ENCODE measurements around the gene DNAJB7. TPM values are rescaled to one million over a fixed set of nuclear protein-coding genes. Genes with fewer than 3 reads are reported as not detected.

DNAJB7 gene
- total RNA-seq, 1 donor from 2014 or later, result not detected

DNA sequence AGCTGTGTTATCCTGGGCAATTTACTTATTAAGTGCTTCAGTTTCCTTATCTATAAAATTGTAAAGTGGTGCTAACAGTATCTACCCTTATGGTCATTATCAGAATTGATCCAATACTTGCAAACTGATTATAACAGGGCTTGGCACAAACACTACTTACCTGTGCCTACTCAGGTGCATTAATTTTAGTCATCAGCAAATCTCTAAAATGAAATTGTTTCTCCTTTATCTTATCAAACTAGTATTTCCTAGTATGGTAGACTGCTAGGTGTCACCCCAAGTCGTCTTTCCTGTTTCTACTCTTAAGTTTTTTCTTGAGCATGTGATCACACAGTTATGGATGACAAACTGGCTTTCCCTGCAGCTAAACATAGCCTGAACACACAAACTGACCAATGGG is 38.5 kb downstream of the DNAJB7 start:
- H3K27ac Mint-ChIP-seq, result no peak overlapping the region

DNA sequence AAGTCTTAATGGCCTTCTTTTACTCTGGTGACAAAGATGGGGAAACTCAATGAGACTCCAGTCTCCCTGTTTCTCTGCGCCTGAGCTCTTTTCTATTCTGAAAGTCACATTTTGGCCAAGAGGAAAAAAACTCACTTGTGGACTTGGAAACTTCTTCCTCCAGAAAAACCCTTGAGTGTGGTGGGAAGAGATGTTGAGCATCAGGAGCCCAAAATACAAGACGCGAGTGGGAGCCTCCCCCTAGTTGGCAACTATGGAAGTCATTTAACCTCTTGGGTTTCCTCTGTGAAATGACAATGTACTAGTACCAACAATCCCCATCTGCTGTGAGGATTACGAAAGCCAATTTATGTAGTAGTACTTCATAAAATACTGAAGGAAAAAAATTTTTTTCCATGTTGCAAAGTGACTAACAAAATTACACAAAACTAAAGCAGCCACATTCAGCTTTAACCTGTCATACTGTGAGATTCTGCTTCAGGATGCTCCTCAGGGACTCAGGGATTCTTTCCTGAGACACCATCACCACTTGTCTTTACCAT is 42.2 kb downstream of the DNAJB7 start:
- Histone ChIP-seq H3K4me3 (peak overlapping the region; percentile 73), H3K27ac (peak overlapping the region; percentile 13), H4K20me1 (ENCODE audit: low read depth) (no peaks in the 10 kb centered on the region), H3K4me1 (peaks cover 8% of the 10 kb centered on the region), H3K9me3 (ENCODE audit: low read depth) (no peaks in the 10 kb centered on the region), H3K79me2 (ENCODE audit: low read depth) (peaks cover 42% of the 10 kb centered on the region), H2AFZ (replicated peaks) (peak overlapping the region; percentile 82), H3K9ac (no peak overlapping the region), H3K36me3 (peaks cover 5% of the 10 kb centered on the region), H3F3A (ENCODE audit: low read depth) (peaks cover 41% of the 10 kb centered on the region), H3K4me2 (peak overlapping the region; percentile 78), H3K27me3 (no peaks in the 10 kb centered on the region)
- Mint-ChIP-seq H3K27me3 (ENCODE audit: insufficient read depth, low read depth) (no peaks in the 10 kb centered on the region), H3K36me3 (peaks cover 13% of the 10 kb centered on the region), H3K4me1 (peaks cover 27% of the 10 kb centered on the region), H3K9me3 (no peaks in the 10 kb centered on the region), H3K4me3 (peak overlapping the region; percentile 97), H3K27ac (no peak overlapping the region)
- DNase-seq (ENCODE audit: low spot score), result peak; percentile 21
- TF ChIP-seq EZH2phosphoT487 (IDR thresholded peaks at IDR 0.05) (no peak), EZH2 (IDR thresholded peaks at IDR 0.05) (no peak)
- TF ChIP-seq, protein P1, sequence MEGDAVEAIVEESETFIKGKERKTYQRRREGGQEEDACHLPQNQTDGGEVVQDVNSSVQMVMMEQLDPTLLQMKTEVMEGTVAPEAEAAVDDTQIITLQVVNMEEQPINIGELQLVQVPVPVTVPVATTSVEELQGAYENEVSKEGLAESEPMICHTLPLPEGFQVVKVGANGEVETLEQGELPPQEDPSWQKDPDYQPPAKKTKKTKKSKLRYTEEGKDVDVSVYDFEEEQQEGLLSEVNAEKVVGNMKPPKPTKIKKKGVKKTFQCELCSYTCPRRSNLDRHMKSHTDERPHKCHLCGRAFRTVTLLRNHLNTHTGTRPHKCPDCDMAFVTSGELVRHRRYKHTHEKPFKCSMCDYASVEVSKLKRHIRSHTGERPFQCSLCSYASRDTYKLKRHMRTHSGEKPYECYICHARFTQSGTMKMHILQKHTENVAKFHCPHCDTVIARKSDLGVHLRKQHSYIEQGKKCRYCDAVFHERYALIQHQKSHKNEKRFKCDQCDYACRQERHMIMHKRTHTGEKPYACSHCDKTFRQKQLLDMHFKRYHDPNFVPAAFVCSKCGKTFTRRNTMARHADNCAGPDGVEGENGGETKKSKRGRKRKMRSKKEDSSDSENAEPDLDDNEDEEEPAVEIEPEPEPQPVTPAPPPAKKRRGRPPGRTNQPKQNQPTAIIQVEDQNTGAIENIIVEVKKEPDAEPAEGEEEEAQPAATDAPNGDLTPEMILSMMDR (IDR thresholded peaks at IDR 0.05), result no peak

More for the DNA sequence above, 38.5 kb downstream of the DNAJB7 start:
- DNase-seq (ENCODE audit: low spot score), result no peak
- Mint-ChIP-seq H3K9me3 (no peaks in the 10 kb centered on the region), H3K4me1 (peaks cover 13% of the 10 kb centered on the region), H3K4me3 (no peak overlapping the region), H3K36me3 (peaks cover 9% of the 10 kb centered on the region), H3K27me3 (ENCODE audit: insufficient read depth, low read depth) (no peaks in the 10 kb centered on the region)
- Histone ChIP-seq H3K9me3 (ENCODE audit: low read depth) (no peaks in the 10 kb centered on the region), H3K4me1 (peaks cover 1% of the 10 kb centered on the region), H3K4me3 (no peak overlapping the region), H3K36me3 (peaks cover 8% of the 10 kb centered on the region), H4K20me1 (ENCODE audit: low read depth) (no peaks in the 10 kb centered on the region), H2AFZ (replicated peaks) (no peak overlapping the region), H3K4me2 (no peak overlapping the region), H3F3A (ENCODE audit: low read depth) (peaks cover 44% of the 10 kb centered on the region), H3K9ac (no peak overlapping the region), H3K79me2 (ENCODE audit: low read depth) (peaks cover 5% of the 10 kb centered on the region), H3K27me3 (no peaks in the 10 kb centered on the region), H3K27ac (no peak overlapping the region)
- no peak for TF ChIP-seq EZH2 (IDR thresholded peaks at IDR 0.05)
- TF ChIP-seq, protein P1 (IDR thresholded peaks at IDR 0.05), result no peak
- TF ChIP-seq EZH2phosphoT487 (IDR thresholded peaks at IDR 0.05), result no peak

DNA sequence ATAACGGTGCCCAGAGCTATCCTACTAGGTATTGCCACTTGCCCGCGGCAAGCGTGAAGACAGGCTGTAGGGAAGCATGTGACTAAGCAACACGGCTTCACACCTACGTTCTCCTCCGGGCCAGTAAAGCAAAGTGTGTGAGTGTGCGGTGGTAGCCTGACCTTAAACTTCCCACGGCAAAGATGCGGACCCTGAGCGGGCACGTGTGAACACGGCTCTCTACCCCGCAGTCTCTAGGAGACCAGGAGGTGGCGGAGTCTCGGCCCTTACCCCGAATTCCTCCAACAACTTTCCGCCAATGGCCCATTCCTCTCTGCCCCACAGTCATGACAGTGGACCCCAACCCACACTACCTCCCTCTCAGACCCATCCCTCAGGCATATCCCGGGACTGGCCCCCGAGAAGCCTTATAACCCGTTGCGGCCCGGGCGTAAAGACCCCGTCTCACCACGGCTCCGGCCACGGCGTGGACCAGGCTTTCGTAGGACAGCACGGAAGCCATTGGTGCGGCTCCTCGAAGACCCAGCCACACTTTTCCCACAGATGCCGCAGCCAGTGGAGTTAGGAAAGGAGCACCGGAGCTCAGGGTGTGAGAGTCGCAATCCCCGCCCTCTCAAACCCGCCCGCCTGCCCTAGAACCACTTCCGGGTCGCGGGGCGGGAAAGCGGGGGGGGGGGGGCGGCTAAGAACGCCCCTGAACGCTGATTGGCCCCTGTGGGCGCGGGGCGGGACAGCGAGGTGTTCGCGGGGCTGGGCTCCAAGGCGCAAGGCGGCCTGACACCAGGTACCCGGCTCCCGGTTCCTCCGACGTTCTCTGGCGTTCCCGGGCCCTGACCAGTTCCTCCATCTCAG is 42.9 kb downstream of the DNAJB7 start, which contains the start of gene SLC25A17:
SLC25A17 (minus strand) TSS at position 600 of the 852 bp plus-strand sequence; CDS start at position 502, 98 bp downstream.
- peak within 1 kb of the TSS; percentile 73 for H3K4me3 ChIP-seq
- H3K27ac Mint-ChIP-seq, result peak within 1 kb of the TSS; percentile 92
- peak within 1 kb of the TSS; percentile 72 for H3K27ac ChIP-seq
- TF ChIP-seq EZH2phosphoT487 (IDR thresholded peaks at IDR 0.05) (no peak), EZH2 (IDR thresholded peaks at IDR 0.05) (peak; percentile 31)
- TF ChIP-seq, protein P1 (IDR thresholded peaks at IDR 0.05), result peak; percentile 43
- H3K9ac ChIP-seq, result peak within 1 kb of the TSS; percentile 48
- peaks cover 15% of the 10 kb centered on the region for H3K36me3 Mint-ChIP-seq
- H4K20me1 ChIP-seq (ENCODE audit: low read depth), result no peaks in the 10 kb centered on the region
- H3K27me3 Mint-ChIP-seq (ENCODE audit: insufficient read depth, low read depth), result no peaks in the 10 kb centered on the region
- peaks cover 41% of the 10 kb centered on the region for H3F3A ChIP-seq (ENCODE audit: low read depth)
- H3K9me3 Mint-ChIP-seq, result no peaks in the 10 kb centered on the region
- H3K36me3 ChIP-seq, result no peaks in the 10 kb centered on the region
- H3K79me2 ChIP-seq (ENCODE audit: low read depth), result peaks cover 49% of the 10 kb centered on the region
- H2AFZ ChIP-seq (replicated peaks), result peak within 1 kb of the TSS; percentile 89
- H3K27me3 ChIP-seq, result no peaks in the 10 kb centered on the region
- peaks cover 27% of the 10 kb centered on the region for H3K4me1 Mint-ChIP-seq
- peak within 1 kb of the TSS; percentile 78 for H3K4me2 ChIP-seq
- H3K9me3 ChIP-seq (ENCODE audit: low read depth), result no peaks in the 10 kb centered on the region
- DNase-seq (ENCODE audit: low spot score), result peak; percentile 95
- H3K4me3 Mint-ChIP-seq, result peak within 1 kb of the TSS; percentile 97
- H3K4me1 ChIP-seq, result peaks cover 8% of the 10 kb centered on the region

Measured in neural progenitor cell (in vitro differentiated cells).